Muscle of arm (tissue), 12 donors: ENCODE data around the gene FAM32A. TPM values are rescaled to one million over a fixed set of nuclear protein-coding genes. Genes with fewer than 3 reads are reported as not detected.
"Not testable (repeated sequence)": the region's sequence is repeated elsewhere in the genome, so short reads cannot be mapped to it uniquely, and the experiment has no call there.

Source experiments
- DNase-seq: peaks from one replicate; pipeline ENCODE4 v3.0.0-alpha.2; 2013
- polyA plus RNA-seq, 12 donors: library from polyadenylated mRNA; unstranded; fragments of 120-200 nt; gene quantifications; one replicate each; pipeline ENCODE4 v1.2.1, GENCODE V29; 2013; ENCODE audit not compliant: insufficient read length in 12 of 12

Gene FAM32A
- polyA plus RNA-seq, 12 donors: 58.2 to 81.6 (median 63.1) TPM; not detected in 1

DNA sequence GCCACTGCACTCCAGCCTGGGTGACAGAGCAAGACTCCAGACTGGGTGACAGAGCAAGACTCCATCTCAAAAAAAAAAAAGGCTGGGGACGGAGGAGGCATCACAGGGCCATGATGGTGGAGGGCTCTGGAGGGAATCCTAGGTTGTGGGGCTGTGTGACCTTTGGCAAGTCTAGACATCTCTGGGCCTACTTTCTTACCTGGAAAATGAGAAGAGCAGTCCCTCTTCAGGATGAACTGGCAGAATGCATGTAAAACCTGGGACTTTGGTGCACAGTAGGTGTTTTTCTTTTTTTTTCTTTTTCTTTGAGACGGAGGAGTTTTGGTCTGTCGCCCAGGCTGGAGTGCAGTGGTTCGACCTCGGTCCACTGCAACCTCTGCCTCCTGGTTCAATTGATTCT is 25.6 kb upstream of the FAM32A start:
- DNase-seq: no peak

GRCh38 chr19:16160445-16160942 is 24.7 kb upstream of the FAM32A start:
- no peak for DNase-seq

DNA sequence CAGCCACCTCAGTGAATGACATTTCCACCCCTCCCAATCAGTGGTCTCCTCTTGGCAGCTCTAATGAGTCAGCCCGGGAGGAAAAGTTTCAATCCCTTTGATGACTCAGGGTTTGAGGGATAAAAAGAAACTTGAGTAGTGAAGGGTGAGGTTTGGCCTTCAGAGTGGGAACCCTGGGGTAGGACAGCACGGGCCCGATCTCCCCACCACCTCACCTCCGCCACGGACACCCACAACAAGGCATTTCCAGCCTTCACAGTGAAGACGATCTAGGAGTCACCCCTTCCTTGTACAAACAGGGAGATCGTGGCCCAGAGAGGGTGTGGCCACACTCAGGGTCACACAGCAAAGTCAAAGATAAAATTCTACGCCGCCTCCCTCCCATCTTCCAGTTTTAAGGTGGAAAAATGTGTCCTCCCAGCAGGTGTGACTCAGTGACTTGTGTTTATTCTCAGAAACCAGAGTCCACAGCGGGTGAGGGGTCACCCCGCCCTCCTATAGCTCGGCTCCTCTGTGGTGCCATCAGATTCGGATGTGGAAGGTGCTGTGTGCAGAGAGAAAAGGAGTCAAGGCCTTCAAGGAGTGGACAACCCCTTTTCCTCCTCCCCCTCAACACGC is 24.2 kb upstream of the FAM32A start:
- DNase-seq: no peak

- DNase-seq: no peak
These were observed 23.4 kb upstream of the FAM32A start for GRCh38 chr19:16161840-16162239.

DNA sequence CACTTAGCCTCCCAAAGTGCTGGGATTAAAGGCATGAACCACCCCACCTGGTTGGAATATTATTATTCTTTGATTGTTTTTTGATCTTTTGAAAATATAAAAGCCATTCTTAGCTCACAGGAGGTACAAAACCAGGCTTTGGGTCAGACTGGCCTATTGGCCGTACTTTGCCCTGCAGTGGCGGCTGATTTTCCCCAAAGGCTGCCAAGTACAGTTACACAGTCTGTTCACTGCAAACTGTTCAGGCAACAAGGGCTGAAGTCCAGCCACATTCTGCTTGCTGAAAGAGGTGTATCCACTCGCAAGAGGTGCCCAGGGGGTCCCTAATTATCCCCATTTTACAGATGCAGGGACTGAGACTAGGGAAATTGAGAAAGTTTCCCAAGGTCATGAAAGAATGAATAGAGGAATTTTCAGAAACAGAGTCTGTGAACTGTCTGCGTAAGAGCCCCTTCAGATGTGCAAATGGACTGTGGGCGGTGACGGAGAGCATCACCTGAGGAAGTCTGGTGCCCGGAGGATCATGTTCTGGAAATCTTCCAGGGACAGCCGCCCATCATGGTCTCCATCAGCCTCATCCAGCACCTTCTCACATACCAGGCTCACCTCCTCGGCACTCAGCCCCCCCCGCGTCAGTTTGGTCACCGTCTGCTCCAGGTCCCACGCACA is 20.9 kb upstream of the FAM32A start:
- no peak for DNase-seq

GRCh38 chr19:16166417-16166816 is 18.8 kb upstream of the FAM32A start:
- no peak for DNase-seq

DNA sequence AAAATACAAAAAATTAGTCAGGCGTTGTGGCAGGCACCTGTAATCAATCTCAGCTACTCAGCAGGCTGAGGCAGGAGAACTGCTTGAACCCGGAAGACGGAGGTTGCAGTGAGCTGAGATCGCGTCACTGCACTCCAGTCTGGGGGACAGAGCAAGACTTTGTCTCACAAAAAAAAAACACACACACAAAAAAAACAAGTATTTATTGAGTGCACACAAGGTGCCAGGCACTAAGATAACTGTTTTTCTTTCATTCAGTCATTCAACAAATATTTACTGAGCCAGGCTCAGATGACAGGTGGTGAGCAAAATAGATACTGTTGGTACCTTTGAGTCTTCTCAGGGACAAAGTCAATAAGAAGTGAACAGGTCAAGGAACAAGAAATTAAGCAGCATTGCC is 18.2 kb upstream of the FAM32A start:
- no peak for DNase-seq

GRCh38 chr19:16168465-16169081 is 16.6 kb upstream of the FAM32A start:
- no peak for DNase-seq

DNA sequence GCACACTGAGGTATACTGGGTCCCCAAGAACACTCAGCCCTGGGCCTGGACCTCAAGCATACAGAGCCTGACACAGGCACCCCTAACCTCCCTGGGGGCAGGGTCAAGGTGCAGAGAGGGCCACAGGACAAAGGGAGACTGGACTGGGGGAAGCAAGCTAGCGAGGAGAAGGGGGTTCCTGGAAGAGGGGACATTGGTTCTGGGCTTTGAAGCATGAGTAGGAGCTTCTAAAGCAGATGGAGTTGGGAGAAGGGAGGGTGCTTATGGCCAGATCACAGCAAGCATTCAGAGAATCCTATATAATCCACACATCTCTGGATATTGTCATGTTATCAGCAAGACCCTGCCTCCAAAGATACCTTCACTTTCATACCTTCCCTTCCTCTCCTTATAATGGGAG is 15.1 kb upstream of the FAM32A start:
- no peak for DNase-seq

- no peak for DNase-seq
These were observed 9.3 kb upstream of the FAM32A start for GRCh38 chr19:16175954-16176353.

DNA sequence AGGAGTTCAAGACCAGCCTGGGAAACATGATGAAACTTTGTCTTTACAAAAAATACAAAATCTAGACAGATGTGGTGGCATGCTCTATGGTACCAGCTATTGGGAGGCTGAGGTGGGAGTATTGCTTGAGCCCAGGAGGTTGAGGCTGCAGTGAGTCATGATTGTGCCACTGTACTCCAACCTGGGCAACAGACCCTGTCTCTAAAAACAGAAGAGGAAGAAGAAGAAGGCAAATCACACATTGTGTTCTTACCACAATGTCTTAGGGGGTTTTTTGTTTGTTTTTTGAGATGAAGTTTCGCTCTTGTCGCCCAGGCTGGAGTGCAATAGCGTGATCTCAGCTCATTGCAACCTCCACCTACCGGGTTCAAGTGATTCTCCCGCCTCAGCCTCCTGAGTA is 6.3 kb upstream of the FAM32A start:
- not testable (repeated sequence) for DNase-seq

- DNase-seq: peak; percentile 41
These were observed 4.6 kb upstream of the FAM32A start for GRCh38 chr19:16180611-16181010.

DNA sequence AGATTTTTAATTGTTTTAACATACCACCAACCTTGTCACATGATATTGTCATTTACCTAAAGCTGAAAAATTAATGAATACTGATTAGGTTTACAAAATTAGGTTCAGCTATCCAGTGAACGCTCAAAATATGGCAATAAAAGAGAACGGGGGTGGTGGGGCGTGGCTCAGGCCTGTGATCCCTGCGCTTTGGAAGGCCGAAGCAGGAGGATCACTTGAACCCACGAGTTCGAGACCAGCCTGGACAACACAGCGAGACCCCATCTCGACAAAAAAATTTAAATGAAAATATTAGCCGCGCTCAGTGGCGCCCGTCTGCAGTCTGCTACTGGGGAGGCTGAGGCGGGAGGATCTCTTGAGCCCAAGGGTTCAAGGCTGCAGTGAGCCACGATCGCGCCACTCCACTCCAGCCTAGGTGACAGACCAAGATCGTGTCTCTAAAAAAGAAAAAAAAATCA is 516 bp upstream of the FAM32A start:
- no peak for DNase-seq

DNA sequence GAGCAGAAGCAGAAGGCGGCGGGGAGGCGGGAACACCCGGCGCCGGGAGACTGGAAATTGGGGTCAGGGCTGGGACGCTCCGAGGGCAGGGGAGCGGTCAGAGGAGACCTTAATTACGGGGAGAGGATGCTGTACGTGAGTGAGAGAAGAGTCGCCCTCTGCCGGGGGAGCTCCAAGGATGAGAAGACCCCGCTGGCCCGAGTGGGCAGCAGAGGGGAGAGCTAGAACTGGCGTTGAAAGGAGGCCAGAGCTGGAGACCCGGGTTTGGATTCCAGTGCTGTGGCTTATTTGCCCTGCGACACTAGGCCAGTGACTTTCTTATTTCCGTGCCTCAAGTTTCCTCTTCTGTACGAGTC is 536 bp downstream of the FAM32A start:
- DNase-seq: peak; percentile 46

DNA sequence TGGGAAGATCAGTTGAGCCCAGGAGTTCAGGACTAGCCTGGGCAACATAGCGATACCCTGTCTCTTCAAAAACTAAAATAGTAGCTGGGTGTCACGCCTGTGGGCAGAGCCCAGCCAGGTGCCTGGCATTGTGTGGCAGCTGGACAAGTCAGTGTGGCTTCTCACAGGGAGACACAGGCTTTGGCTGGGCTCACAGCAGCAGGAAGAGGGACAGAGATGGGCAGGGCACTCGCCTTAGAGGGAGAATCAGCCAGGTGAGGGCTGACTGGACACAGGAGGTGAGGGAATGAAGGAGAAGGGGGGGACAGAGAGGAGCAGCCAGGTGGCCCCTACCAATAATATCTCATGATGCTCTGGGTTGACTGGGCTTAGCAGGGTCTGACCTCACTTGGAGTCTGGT is 3.3 kb downstream of the FAM32A start:
- no peak for DNase-seq

- no peak for DNase-seq
These were observed 5.0 kb downstream of the FAM32A start for GRCh38 chr19:16190198-16190597.

GRCh38 chr19:16190736-16191135 is 5.5 kb downstream of the FAM32A start:
- no peak for DNase-seq

DNA sequence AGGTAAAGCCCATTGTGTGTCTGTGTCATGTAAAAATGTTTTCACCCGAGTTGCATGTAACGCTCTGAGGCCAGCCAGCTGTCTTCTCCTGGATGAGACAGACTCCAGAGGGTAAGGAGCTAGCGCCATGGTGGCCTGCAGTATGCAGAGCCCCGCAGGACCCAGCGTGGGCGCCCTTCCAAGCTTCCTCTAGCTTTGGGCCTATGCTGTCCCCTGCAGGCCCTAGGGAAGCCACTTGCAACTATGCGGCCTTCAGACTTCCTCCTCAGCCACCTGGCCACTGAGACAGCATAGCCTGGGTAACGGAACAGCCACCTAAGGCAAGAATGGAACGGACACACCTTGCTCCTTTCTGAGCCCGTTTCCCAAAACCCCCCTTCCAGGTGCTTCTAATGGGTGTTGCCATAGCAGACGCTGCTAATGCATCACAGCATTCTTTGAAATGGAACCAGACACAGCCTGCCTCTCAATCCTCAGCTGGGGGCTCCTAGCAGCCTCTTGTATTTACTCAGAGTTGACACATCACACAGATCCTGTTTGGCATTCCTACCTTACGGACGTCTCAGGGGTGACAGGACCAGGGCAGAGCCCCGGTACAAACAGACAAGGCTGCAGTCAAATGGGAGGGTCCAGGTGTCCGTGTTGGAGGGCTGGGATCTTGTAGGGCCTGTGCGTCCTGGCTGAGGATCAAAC is 6.2 kb downstream of the FAM32A start:
- DNase-seq: no peak

DNA sequence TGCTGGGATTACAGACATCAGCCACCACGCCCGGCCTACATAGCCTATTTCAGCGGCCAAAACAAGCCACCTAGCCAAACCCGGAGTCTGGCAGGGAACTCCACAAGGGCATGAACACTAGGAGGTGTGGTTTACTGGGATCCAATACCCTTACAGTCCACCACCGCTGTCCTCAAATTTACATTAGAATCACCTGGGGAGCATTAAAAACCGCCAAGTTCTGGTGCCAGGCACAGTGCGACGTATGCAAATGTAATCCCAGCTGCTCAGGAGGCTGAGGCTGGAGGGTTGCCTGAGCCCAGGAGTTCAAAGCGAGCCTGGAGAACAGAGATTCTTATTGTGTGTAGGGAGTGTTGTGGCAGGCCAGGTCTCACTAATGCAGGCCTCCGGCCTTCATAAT is 8.3 kb downstream of the FAM32A start:
- no peak for DNase-seq

- DNase-seq: no peak
These were observed 12.0 kb downstream of the FAM32A start for GRCh38 chr19:16197188-16197621.

GRCh38 chr19:16197622-16198369 is 12.6 kb downstream of the FAM32A start, which contains the start of gene AP1M1:
Gene AP1M1 (plus strand): TSS chr19:16197911. CDS start chr19:16198027, 116 bp downstream.
- peak; percentile 98 for DNase-seq

DNA sequence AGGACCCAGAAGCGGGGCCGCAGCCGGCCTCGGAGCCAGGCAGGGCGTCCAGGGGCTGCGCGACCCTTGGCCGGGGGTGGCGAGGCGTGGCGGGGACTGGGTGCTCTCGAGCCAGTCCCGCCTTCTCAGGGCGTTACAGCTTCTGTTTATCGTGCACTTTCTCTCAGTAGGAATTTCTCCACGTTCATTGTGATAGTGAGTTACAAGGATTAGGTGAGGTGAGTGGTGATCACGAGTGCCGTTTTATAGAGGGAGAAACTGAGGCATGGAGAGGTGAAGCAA is 13.1 kb downstream of the FAM32A start:
- DNase-seq: no peak
